ENCODE results near the gene C7orf57.
"Not testable (repeated sequence)": the region's sequence is repeated elsewhere in the genome, so short reads cannot be mapped to it uniquely, and the experiment has no call there.

The C7orf57 gene

GRCh38 chr7:48038815-48039506, 3.6 kb downstream of the C7orf57 start:
- DNase-seq: no peak

- no peak for DNase-seq
These were observed 5.8 kb downstream of the C7orf57 start for GRCh38 chr7:48040944-48041652.

- DNase-seq: no peak
These were observed 6.3 kb downstream of the C7orf57 start for GRCh38 chr7:48041653-48041970.

- DNase-seq: no peak
These were observed 6.9 kb downstream of the C7orf57 start for GRCh38 chr7:48042216-48042615.

- no peak for DNase-seq
These were observed 7.3 kb downstream of the C7orf57 start for GRCh38 chr7:48042636-48043035.

- no peak for DNase-seq
These were observed 9.9 kb downstream of the C7orf57 start for GRCh38 chr7:48045195-48045765.

- DNase-seq: no peak
These were observed 11.1 kb downstream of the C7orf57 start for GRCh38 chr7:48046458-48046857.

- DNase-seq: no peak
These were observed 12.8 kb downstream of the C7orf57 start for GRCh38 chr7:48048113-48048512.

GRCh38 chr7:48049850-48050249, 14.5 kb downstream of the C7orf57 start:
- DNase-seq: no peak

- no peak for DNase-seq
These were observed 17.4 kb downstream of the C7orf57 start for GRCh38 chr7:48052748-48053147.

GRCh38 chr7:48053736-48054135, 18.4 kb downstream of the C7orf57 start:
- no peak for DNase-seq

GRCh38 chr7:48058990-48059389, 23.6 kb downstream of the C7orf57 start:
- no peak for DNase-seq

GRCh38 chr7:48059706-48060105, 24.4 kb downstream of the C7orf57 start:
- no peak for DNase-seq

- no peak for DNase-seq
These were observed 28.6 kb downstream of the C7orf57 start for GRCh38 chr7:48063985-48064384.

GRCh38 chr7:48067475-48067874, 32.1 kb downstream of the C7orf57 start:
- no peak for DNase-seq

- no peak for DNase-seq
These were observed 38.9 kb downstream of the C7orf57 start for GRCh38 chr7:48074204-48074654.

- DNase-seq: no peak
These were observed 42.1 kb downstream of the C7orf57 start for GRCh38 chr7:48077423-48077822.

GRCh38 chr7:48078470-48078869, 43.1 kb downstream of the C7orf57 start:
- no peak for DNase-seq

GRCh38 chr7:48082378-48082777, 47.0 kb downstream of the C7orf57 start:
- not testable (repeated sequence) for DNase-seq

- no peak for DNase-seq
These were observed 47.9 kb downstream of the C7orf57 start for GRCh38 chr7:48083114-48083830.

- DNase-seq: peak; percentile 78
These were observed 49.5 kb downstream of the C7orf57 start for GRCh38 chr7:48084727-48085432.

- no peak for DNase-seq
These were observed 50.1 kb downstream of the C7orf57 start for GRCh38 chr7:48085433-48085791.

GRCh38 chr7:48085942-48086341, 50.6 kb downstream of the C7orf57 start:
- no peak for DNase-seq

Data from stimulated activated CD8-positive, alpha-beta memory T cell treated with anti-CD3 and anti-CD28 coated beads, Interleukin-4, amount 100 ng/mL, for 48 hours (primary cell).